H9 (cell line): ENCODE data around the gene USP27X. TPM values are rescaled to one million over a fixed set of nuclear protein-coding genes. Genes with fewer than 3 reads are reported as not detected.

Source experiments
- DNase-seq: peaks from one replicate; pipeline ENCODE4 v3.0.0-alpha.2; 2017
- H2AFZ ChIP-seq: one replicate; pipeline ENCODE4 v1.6.1; 2013; ENCODE audit warnings: mild to moderate bottlenecking, low read length, control low read depth, moderate library complexity
- H2AK5ac ChIP-seq: 2 replicates; pipeline ENCODE4 v1.6.1; 2013; ENCODE audit warnings: low read length, control low read depth, mixed read lengths; ENCODE audit not compliant: insufficient read length
- H2BK120ac ChIP-seq: one replicate; pipeline ENCODE4 v1.6.1; 2013; ENCODE audit warnings: low read depth, mild to moderate bottlenecking, low read length, control low read depth, inconsistent platforms; ENCODE audit not compliant: poor library complexity, severe bottlenecking
- H2BK12ac ChIP-seq: 2 replicates; pipeline ENCODE4 v1.6.1; 2013; ENCODE audit warnings: low read length, control low read depth, mixed read lengths, low read depth; ENCODE audit not compliant: insufficient read length
- H2BK15ac ChIP-seq: 2 replicates; pipeline ENCODE4 v1.6.1; 2013; ENCODE audit warnings: low read depth, low read length, control low read depth
- H2BK20ac ChIP-seq: one replicate; pipeline ENCODE4 v1.6.1; 2013; ENCODE audit warnings: low read depth, mild to moderate bottlenecking, low read length, control low read depth, inconsistent platforms; ENCODE audit not compliant: poor library complexity, severe bottlenecking
- H2BK5ac ChIP-seq: 2 replicates; pipeline ENCODE4 v1.6.1; 2013; ENCODE audit warnings: low read length, control low read depth, mixed read lengths; ENCODE audit not compliant: insufficient read length
- H3K14ac ChIP-seq: 2 replicates; pipeline ENCODE4 v1.6.1; 2013; ENCODE audit warnings: low read length, control low read depth; ENCODE audit not compliant: insufficient read depth
- H3K18ac ChIP-seq: 2 replicates; pipeline ENCODE4 v1.6.1; 2013; ENCODE audit warnings: low read depth, mild to moderate bottlenecking, mixed read lengths, low read length, control low read depth; ENCODE audit not compliant: insufficient read length
- H3K23ac ChIP-seq: 2 replicates; pipeline ENCODE4 v1.6.1; 2013; ENCODE audit warnings: low read length, control low read depth, mixed read lengths, low read depth; ENCODE audit not compliant: insufficient read length
- H3K23me2 ChIP-seq: 2 replicates; pipeline ENCODE4 v1.6.1; 2013; ENCODE audit warnings: low read depth, mild to moderate bottlenecking, mixed read lengths, low read length, control low read depth; ENCODE audit not compliant: insufficient read length, poor library complexity, severe bottlenecking
- H3K27ac ChIP-seq: 2 replicates; pipeline ENCODE4 v1.5.1; 2013; ENCODE audit warnings: low read length, control low read depth, mixed read lengths, low read depth; ENCODE audit not compliant: insufficient read length
- H3K27me3 ChIP-seq: 2 replicates; pipeline ENCODE4 v1.6.1; 2013; ENCODE audit warnings: low read length, control low read depth, inconsistent platforms; ENCODE audit not compliant: insufficient read depth
- H3K4ac ChIP-seq: 2 replicates; pipeline ENCODE4 v1.6.1; 2013; ENCODE audit warnings: low read depth, mild to moderate bottlenecking, control low read depth, inconsistent platforms, low read length, moderate library complexity
- H3K4me1 ChIP-seq: 2 replicates; pipeline ENCODE4 v1.6.1; 2013; ENCODE audit warnings: low read length, control low read depth, inconsistent platforms; ENCODE audit not compliant: insufficient read depth
- H3K4me2 ChIP-seq: 2 replicates; pipeline ENCODE4 v1.6.1; 2013; ENCODE audit warnings: low read length, control low read depth, mixed read lengths; ENCODE audit not compliant: insufficient read length, insufficient read depth
- H3K56ac ChIP-seq: 2 replicates; pipeline ENCODE4 v1.6.1; 2013; ENCODE audit warnings: low read depth, mild to moderate bottlenecking, mixed read lengths, low read length, control low read depth; ENCODE audit not compliant: insufficient read length
- H3K79me1 ChIP-seq: 2 replicates; pipeline ENCODE4 v1.6.1; 2013; ENCODE audit warnings: low read depth, mild to moderate bottlenecking, moderate library complexity, low read length, control low read depth, inconsistent platforms; ENCODE audit not compliant: insufficient read depth, poor library complexity, severe bottlenecking
- H3K79me2 ChIP-seq: 2 replicates; pipeline ENCODE4 v1.6.1; 2013; ENCODE audit warnings: low read length, control low read depth, inconsistent platforms; ENCODE audit not compliant: insufficient read depth
- H3K9ac ChIP-seq: 2 replicates; pipeline ENCODE4 v1.6.1; 2013; ENCODE audit warnings: low read length, control low read depth, mixed read lengths; ENCODE audit not compliant: insufficient read length; ENCODE audit errors: extremely low read depth
- H3K9me3 ChIP-seq: one replicate; pipeline ENCODE4 v1.6.1; 2013; ENCODE audit warnings: low read depth, low read length, inconsistent platforms; ENCODE audit not compliant: control insufficient read depth
- H3T11ph ChIP-seq: one replicate; pipeline ENCODE4 v1.6.1; 2013; ENCODE audit warnings: mild to moderate bottlenecking, low read length, control low read depth, inconsistent platforms
- H4K20me1 ChIP-seq: one replicate; pipeline ENCODE4 v1.6.1; 2013; ENCODE audit not compliant: control insufficient read depth, insufficient read length, insufficient read depth
- H4K5ac ChIP-seq: 2 replicates; pipeline ENCODE4 v1.6.1; 2013; ENCODE audit warnings: low read depth, mild to moderate bottlenecking, mixed read lengths, low read length, control low read depth; ENCODE audit not compliant: insufficient read length
- H4K8ac ChIP-seq: replicated peaks from 2 replicates; pipeline ENCODE4 v1.6.1; 2013; ENCODE audit warnings: low read length, control low read depth, mixed read lengths, low read depth; ENCODE audit not compliant: insufficient read length
- H4K91ac ChIP-seq: 2 replicates; pipeline ENCODE4 v1.6.1; 2013; ENCODE audit warnings: low read depth, mild to moderate bottlenecking, moderate library complexity, mixed read lengths, low read length, control low read depth; ENCODE audit not compliant: insufficient read length
- H3K27ac Mint-ChIP-seq, 3 experiments: 2 replicates in 2 of 3; 3 replicates in 1 of 3; pipeline ENCODE4 v1.8.0; 2020 to 2021; ENCODE audit warnings: mixed read lengths in 3 of 3, mild to moderate bottlenecking in 1 of 3, moderate library complexity in 1 of 3
- H3K27me3 Mint-ChIP-seq: 2 replicates; pipeline ENCODE4 v1.8.0; 2021; ENCODE audit warnings: low read depth, mild to moderate bottlenecking, moderate library complexity, mixed read lengths
- H3K36me3 Mint-ChIP-seq, 3 experiments: 2 replicates in 2 of 3; 3 replicates in 1 of 3; pipeline ENCODE4 v1.8.0; 2020 to 2021; ENCODE audit warnings: low read depth in 3 of 3, mixed read lengths in 3 of 3; ENCODE audit not compliant: insufficient read depth in 1 of 3
- H3K4me1 Mint-ChIP-seq, 2 experiments: 2 replicates each; pipeline ENCODE4 v1.8.0; 2020; ENCODE audit warnings: mixed read lengths in 2 of 2
- H3K4me3 Mint-ChIP-seq, 2 experiments: 2 replicates in 1 of 2; 3 replicates in 1 of 2; pipeline ENCODE4 v1.8.0; 2020 to 2021; ENCODE audit warnings: mild to moderate bottlenecking in 2 of 2, mixed read lengths in 2 of 2, moderate library complexity in 1 of 2
- H3K9me3 Mint-ChIP-seq, 2 experiments: 2 replicates in 1 of 2; 3 replicates in 1 of 2; pipeline ENCODE4 v1.8.0; 2020; ENCODE audit warnings: mild to moderate bottlenecking in 2 of 2, mixed read lengths in 2 of 2, moderate library complexity in 1 of 2
- CTCF ChIP-seq: fragments of 200-600 bp; sonication (generic); conservative IDR thresholded peaks from 3 replicates; pipeline ENCODE4 v1.8.0; 2021; ENCODE audit warnings: antibody characterized with exemption, mild to moderate bottlenecking
- WGBS: extraction: QIAGEN DNeasy Blood & Tissue Kit; methylation state at CpG from one replicate; pipeline ENCODE4 v1.1.7; 2013; ENCODE audit warnings: missing lambda C conversion rate, low lambda C conversion rate, mixed read lengths; ENCODE audit not compliant: insufficient read length; ENCODE audit errors: extremely low coverage; 5-methylcytosine and 5-hydroxymethylcytosine counted together
- total RNA-seq: library from RNA; stranded (reverse); gene quantifications from 2 replicates; pipeline ENCODE4 v1.2.1, GENCODE V29; 2021

USP27X gene
- total RNA-seq, 1 experiment from 2014 or later, result 5.7 TPM

GRCh38 chrX:49858341-49858740, 20.9 kb upstream of the USP27X start:
- no peak for TF ChIP-seq CTCF

More at GRCh38 chrX:49858341-49858740, 20.9 kb upstream of the USP27X start:
- Histone ChIP-seq H4K20me1 (no peaks in the 10 kb centered on the region), H3K27me3 (no peaks in the 10 kb centered on the region), H4K91ac (no peak overlapping the region), H3K9me3 (peaks cover 39% of the 10 kb centered on the region), H3K56ac (no peak overlapping the region), H2AFZ (no peak overlapping the region), H3T11ph (no peak overlapping the region), H4K8ac (no peak overlapping the region), H2BK15ac (no peak overlapping the region), H3K4me1 (no peaks in the 10 kb centered on the region), H4K5ac (no peak overlapping the region), H3K14ac (no peak overlapping the region), H3K79me1 (no peaks in the 10 kb centered on the region), H3K9ac (no peak overlapping the region), H2AK5ac (no peak overlapping the region), H3K23ac (no peak overlapping the region), H3K23me2 (no peaks in the 10 kb centered on the region), H2BK20ac (no peak overlapping the region), H2BK12ac (no peak overlapping the region), H3K27ac (no peak overlapping the region), H3K4me2 (no peak overlapping the region), H3K79me2 (no peaks in the 10 kb centered on the region), H2BK5ac (no peak overlapping the region), H2BK120ac (no peak overlapping the region), H3K18ac (no peak overlapping the region), H3K4ac (no peak overlapping the region)
- Mint-ChIP-seq H3K27ac (no peak overlapping the region), H3K9me3 (peaks cover 50 to 60% of the 10 kb centered on the region in 2 experiments), H3K27me3 (peaks cover 2% of the 10 kb centered on the region), H3K4me3 (no peak overlapping the region), H3K36me3 (no peaks in the 10 kb centered on the region), H3K4me1 (no peaks in the 10 kb centered on the region)
- WGBS, result no CpG with 5 or more reads among the region's 2 CpGs
- no peak for DNase-seq
